Left lung (tissue), 10 donors: ENCODE measurements around the gene THAP10. TPM values are rescaled to one million over a fixed set of nuclear protein-coding genes. Genes with fewer than 3 reads are reported as not detected.
"Not testable (repeated sequence)": the region's sequence is repeated elsewhere in the genome, so short reads cannot be mapped to it uniquely, and the experiment has no call there.

Source experiments
- ATAC-seq: fragments of 200-7000 bp; cut with Tn5 transposase; one replicate; pipeline ENCODE4 v1.9.1; 2020; ENCODE audit warnings: moderate library complexity
- DNase-seq, 4 donors: peaks; one replicate each; pipeline ENCODE4 v3.0.0-alpha.2; 2013 to 2020
- H3K27ac ChIP-seq, 2 donors: fragments of 200-600 bp; sonication (generic) in 1 of 2; one replicate each; pipeline versions ENCODE4 v1.5.0 to v1.8.0; 2020 to 2021
- H3K27me3 ChIP-seq, 2 donors: fragments of 200-600 bp; sonication (generic) in 1 of 2; one replicate each; pipeline versions ENCODE4 v1.5.0 to v1.8.0; 2020 to 2021
- H3K36me3 ChIP-seq, 2 donors: fragments of 200-600 bp; sonication (generic) in 1 of 2; one replicate each; pipeline versions ENCODE4 v1.5.0 to v1.8.0; 2020 to 2021
- H3K4me1 ChIP-seq, 2 donors: fragments of 200-600 bp; one replicate each; pipeline ENCODE4 v1.8.0; 2021
- H3K4me3 ChIP-seq, 2 donors: fragments of 200-600 bp; sonication (generic) in 1 of 2; one replicate each; pipeline versions ENCODE4 v1.5.0 to v1.8.0; 2020 to 2021; ENCODE audit warnings: mild to moderate bottlenecking in 1 of 2
- H3K9me3 ChIP-seq, 2 donors: fragments of 200-600 bp; sonication (generic) in 1 of 2; one replicate each; pipeline versions ENCODE4 v1.5.0 to v1.8.0; 2020 to 2021
- intact Hi-C, 2 donors: fragments of 100-400 bp; cut with DNase I; formaldehyde crosslinking; loops; one replicate each; pipeline versions ENCODE4 v1.11.2 to v1.14.2; 2022
- polyA plus RNA-seq, 6 donors: library from polyadenylated mRNA; unstranded; fragments of 120-200 nt; gene quantifications; one replicate each; pipeline ENCODE4 v1.2.1, GENCODE V29; 2013; ENCODE audit not compliant: insufficient read length in 6 of 6
- total RNA-seq, 2 donors: library from RNA; stranded (reverse); fragmentation: NEBNext Ultra II Directional; extraction: Animal tissue kit (Norgen Biotek cat#: 25700); gene quantifications; one replicate each; pipeline ENCODE4 v1.2.1, GENCODE V29; 2021
- TF ChIP-seq, protein P1 (sequence below), 2 donors: fragments of 200-600 bp; sonication (generic) in 1 of 2; IDR thresholded peaks; one replicate each; pipeline versions ENCODE4 v1.5.0 to v1.8.0; 2021; ENCODE audit warnings: antibody characterized with exemption in 2 of 2
- donor health status: DM: no; HTN: yes; CAD: no.
- donor health status: DM: no; HTN: no; CAD: no.

The THAP10 gene
- total and polyA plus RNA-seq, 8 donors, result 1.8 to 7.6 (median 6.0) TPM

DNA sequence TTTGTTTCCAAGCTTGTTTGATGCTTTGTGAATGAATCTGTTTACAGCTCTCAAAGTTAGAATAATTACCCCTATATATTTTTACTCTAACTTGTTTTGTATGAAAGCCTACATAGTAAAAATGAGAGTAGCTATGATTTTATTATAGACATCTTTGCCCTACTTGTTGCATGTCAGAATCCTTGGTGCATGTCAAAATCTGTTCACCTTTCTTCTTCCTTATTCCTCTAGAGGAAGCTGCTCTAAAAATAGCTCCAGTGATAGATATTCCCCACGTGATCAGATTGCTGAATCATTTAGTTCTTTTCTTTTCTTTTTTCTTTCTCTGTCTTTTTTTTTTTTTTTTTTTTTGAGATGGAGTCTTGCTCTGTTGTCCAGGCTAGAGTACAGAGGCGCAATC lies 40.2 kb upstream of the THAP10 start:
- H3K36me3 ChIP-seq, result no peaks in the 10 kb centered on the region
- intact Hi-C loops, result no loop called here
- no peaks in the 10 kb centered on the region for H3K9me3 ChIP-seq
- no peak overlapping the region for H3K4me3 ChIP-seq
- H3K27ac ChIP-seq, result no peak overlapping the region
- DNase-seq (no peak), ATAC-seq (no peak)
- TF ChIP-seq, protein P1, sequence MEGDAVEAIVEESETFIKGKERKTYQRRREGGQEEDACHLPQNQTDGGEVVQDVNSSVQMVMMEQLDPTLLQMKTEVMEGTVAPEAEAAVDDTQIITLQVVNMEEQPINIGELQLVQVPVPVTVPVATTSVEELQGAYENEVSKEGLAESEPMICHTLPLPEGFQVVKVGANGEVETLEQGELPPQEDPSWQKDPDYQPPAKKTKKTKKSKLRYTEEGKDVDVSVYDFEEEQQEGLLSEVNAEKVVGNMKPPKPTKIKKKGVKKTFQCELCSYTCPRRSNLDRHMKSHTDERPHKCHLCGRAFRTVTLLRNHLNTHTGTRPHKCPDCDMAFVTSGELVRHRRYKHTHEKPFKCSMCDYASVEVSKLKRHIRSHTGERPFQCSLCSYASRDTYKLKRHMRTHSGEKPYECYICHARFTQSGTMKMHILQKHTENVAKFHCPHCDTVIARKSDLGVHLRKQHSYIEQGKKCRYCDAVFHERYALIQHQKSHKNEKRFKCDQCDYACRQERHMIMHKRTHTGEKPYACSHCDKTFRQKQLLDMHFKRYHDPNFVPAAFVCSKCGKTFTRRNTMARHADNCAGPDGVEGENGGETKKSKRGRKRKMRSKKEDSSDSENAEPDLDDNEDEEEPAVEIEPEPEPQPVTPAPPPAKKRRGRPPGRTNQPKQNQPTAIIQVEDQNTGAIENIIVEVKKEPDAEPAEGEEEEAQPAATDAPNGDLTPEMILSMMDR (IDR thresholded peaks at IDR 0.05), result no peak
- no peaks in the 10 kb centered on the region for H3K4me1 ChIP-seq
- H3K27me3 ChIP-seq, result no peaks in the 10 kb centered on the region

DNA sequence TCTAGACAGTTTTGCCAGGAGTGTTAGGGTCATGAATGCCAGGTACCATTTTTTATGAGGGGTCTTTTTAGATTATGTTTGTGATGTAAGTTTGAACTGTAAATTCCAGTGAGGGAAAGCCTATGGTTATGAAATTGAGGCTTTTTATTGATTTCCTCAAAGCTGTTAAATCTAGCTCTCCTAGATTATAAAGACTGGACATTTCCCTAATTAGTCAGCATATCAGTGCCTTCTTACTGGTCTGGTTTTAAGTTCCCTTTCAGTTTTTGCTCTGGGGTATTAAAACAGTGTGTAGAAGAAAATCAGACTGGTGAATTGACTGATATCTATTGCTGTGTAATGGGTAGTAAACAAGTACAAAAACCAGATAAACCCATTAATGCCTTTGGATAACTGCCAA lies 39.6 kb upstream of the THAP10 start:
- Histone ChIP-seq H3K4me1 (no peaks in the 10 kb centered on the region), H3K27me3 (no peaks in the 10 kb centered on the region), H3K27ac (no peak overlapping the region), H3K36me3 (no peaks in the 10 kb centered on the region), H3K9me3 (no peaks in the 10 kb centered on the region), H3K4me3 (no peak overlapping the region)
- intact Hi-C loops, result no loop called here
- no peak for DNase-seq
- ATAC-seq, result no peak
- TF ChIP-seq, protein P1 (IDR thresholded peaks at IDR 0.05), result no peak

DNA sequence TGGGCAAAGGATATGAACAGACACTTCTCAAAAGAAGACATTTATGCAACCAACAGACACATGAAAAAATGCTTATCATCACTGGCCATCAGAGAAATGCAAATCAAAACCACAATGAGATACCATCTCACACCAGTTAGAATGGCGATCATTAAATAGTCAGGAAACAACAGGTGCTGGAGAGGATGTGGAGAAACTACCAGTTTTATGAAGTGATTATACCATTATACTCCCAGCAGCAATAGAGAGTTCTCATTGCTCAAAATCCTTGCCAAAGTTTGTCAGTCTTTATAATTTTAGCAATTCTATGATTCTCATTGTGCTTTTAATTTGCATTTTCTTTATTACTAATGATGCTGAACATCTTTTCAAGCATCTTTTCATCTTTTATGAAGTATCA lies 34.7 kb upstream of the THAP10 start:
- ATAC-seq, H3K36me3 ChIP-seq, H3K4me1 ChIP-seq, DNase-seq, intact Hi-C loops, H3K27me3 ChIP-seq, H3K27ac ChIP-seq, H3K9me3 ChIP-seq, H3K4me3 ChIP-seq: not testable (repeated sequence)

DNA sequence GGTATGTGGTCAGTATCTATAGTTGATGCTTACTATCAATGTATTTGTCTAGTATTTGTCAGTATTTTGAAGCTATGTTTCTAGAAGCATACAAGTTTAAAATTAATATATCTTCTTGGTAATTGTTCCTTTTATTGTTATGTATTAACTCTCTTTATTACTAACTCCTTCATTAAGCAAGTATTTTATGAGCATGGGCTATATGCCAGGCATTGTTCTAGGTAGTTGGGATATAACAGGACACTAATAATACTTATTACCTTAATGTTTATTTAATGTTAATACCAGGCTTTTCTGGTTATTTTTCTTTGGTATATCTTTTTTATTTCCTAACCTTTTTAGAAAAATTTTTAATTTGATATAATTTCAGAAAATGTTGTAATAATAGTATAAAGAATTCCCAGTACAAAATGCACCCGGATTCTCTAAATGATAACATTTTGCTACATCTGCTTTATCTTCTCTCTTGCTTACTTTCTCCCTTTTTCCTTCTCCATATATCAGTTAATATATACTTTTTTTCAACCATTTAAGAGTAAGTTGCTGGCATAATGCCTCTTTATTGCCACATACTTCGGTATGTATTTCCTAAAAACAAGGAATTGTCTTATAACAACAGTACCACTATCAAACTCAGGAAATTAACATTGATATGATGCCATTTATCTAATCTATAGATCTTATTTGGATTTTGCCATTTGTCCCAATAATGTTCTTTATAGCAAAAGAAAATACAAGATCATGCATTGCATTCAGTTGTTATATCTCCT lies 31.3 kb upstream of the THAP10 start:
- no peak for ATAC-seq
- TF ChIP-seq, protein P1 (IDR thresholded peaks at IDR 0.05), result no peak
- peak in 1 of 4 donors; percentile 19 for DNase-seq
- H3K4me3 ChIP-seq, result no peak overlapping the region
- no peak overlapping the region for H3K27ac ChIP-seq
- no peaks in the 10 kb centered on the region for H3K9me3 ChIP-seq
- no peaks in the 10 kb centered on the region for H3K27me3 ChIP-seq
- no peaks in the 10 kb centered on the region for H3K4me1 ChIP-seq
- intact Hi-C loops, result no loop called here
- H3K36me3 ChIP-seq, result no peaks in the 10 kb centered on the region

DNA sequence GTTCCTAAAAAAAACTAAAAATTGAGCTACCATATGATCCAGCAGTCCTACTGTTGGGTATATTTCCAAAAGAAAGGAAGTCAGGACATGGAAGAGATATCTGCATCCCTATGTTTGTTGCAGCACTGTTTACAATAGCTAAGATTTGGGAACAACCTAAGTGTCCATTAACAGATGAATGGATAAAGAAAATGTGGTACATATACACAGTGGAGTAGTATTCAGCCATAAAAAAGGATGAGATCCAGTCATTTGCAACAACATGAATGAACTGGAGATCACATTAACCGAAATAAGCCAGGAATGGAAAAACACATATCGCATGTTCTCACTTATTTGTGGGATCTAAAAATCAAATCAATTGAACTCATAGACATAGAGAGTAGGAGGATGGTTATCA lies 29.9 kb upstream of the THAP10 start:
- TF ChIP-seq, protein P1 (IDR thresholded peaks at IDR 0.05), result no peak

More for the DNA sequence above, 29.9 kb upstream of the THAP10 start:
- DNase-seq, result no peak
- H3K4me3 ChIP-seq, result no peak overlapping the region
- no peaks in the 10 kb centered on the region for H3K27me3 ChIP-seq
- H3K36me3 ChIP-seq, result no peaks in the 10 kb centered on the region
- intact Hi-C loops, result no loop called here
- no peaks in the 10 kb centered on the region for H3K4me1 ChIP-seq
- no peak overlapping the region for H3K27ac ChIP-seq
- H3K9me3 ChIP-seq, result peaks cover 0 to 3% of the 10 kb centered on the region in 2 donors
- no peak for ATAC-seq
